Left lung (tissue), 10 donors: ENCODE results near the gene ULK4. TPM values are rescaled to one million over a fixed set of nuclear protein-coding genes. Genes with fewer than 3 reads are reported as not detected.
"Not testable (repeated sequence)": the region's sequence is repeated elsewhere in the genome, so short reads cannot be mapped to it uniquely, and the experiment has no call there.

Source experiments
- ATAC-seq: fragments of 200-7000 bp; cut with Tn5 transposase; one replicate; pipeline ENCODE4 v1.9.1; 2020; ENCODE audit warnings: moderate library complexity
- DNase-seq, 4 donors: peaks; one replicate each; pipeline ENCODE4 v3.0.0-alpha.2; 2013 to 2020
- H3K27ac ChIP-seq, 2 donors: fragments of 200-600 bp; sonication (generic) in 1 of 2; one replicate each; pipeline versions ENCODE4 v1.5.0 to v1.8.0; 2020 to 2021
- H3K27me3 ChIP-seq, 2 donors: fragments of 200-600 bp; sonication (generic) in 1 of 2; one replicate each; pipeline versions ENCODE4 v1.5.0 to v1.8.0; 2020 to 2021
- H3K36me3 ChIP-seq, 2 donors: fragments of 200-600 bp; sonication (generic) in 1 of 2; one replicate each; pipeline versions ENCODE4 v1.5.0 to v1.8.0; 2020 to 2021
- H3K4me1 ChIP-seq, 2 donors: fragments of 200-600 bp; one replicate each; pipeline ENCODE4 v1.8.0; 2021
- H3K4me3 ChIP-seq, 2 donors: fragments of 200-600 bp; sonication (generic) in 1 of 2; one replicate each; pipeline versions ENCODE4 v1.5.0 to v1.8.0; 2020 to 2021; ENCODE audit warnings: mild to moderate bottlenecking in 1 of 2
- H3K9me3 ChIP-seq, 2 donors: fragments of 200-600 bp; sonication (generic) in 1 of 2; one replicate each; pipeline versions ENCODE4 v1.5.0 to v1.8.0; 2020 to 2021
- CTCF ChIP-seq, 2 donors: fragments of 200-600 bp; sonication (generic) in 1 of 2; IDR thresholded peaks; one replicate each; pipeline versions ENCODE4 v1.5.0 to v1.8.0; 2021; ENCODE audit warnings: antibody characterized with exemption in 2 of 2
- intact Hi-C, 2 donors: fragments of 100-400 bp; cut with DNase I; formaldehyde crosslinking; loops; one replicate each; pipeline versions ENCODE4 v1.11.2 to v1.14.2; 2022
- polyA plus RNA-seq, 6 donors: library from polyadenylated mRNA; unstranded; fragments of 120-200 nt; gene quantifications; one replicate each; pipeline ENCODE4 v1.2.1, GENCODE V29; 2013; ENCODE audit not compliant: insufficient read length in 6 of 6
- total RNA-seq, 2 donors: library from RNA; stranded (reverse); fragmentation: NEBNext Ultra II Directional; extraction: Animal tissue kit (Norgen Biotek cat#: 25700); gene quantifications; one replicate each; pipeline ENCODE4 v1.2.1, GENCODE V29; 2021
- donor health status: DM: no; HTN: yes; CAD: no.
- donor health status: DM: no; HTN: no; CAD: no.

ULK4 gene
- total and polyA plus RNA-seq, 8 donors: 3.9 to 12.1 (median 5.6) TPM

GRCh38 chr3:41874022-41874421 is 87.9 kb downstream of the ULK4 start:
- H3K36me3 ChIP-seq: no peaks in the 10 kb centered on the region
- H3K9me3 ChIP-seq: no peaks in the 10 kb centered on the region
- DNase-seq (no peak), ATAC-seq (no peak)
- no peak for TF ChIP-seq CTCF (IDR thresholded peaks at IDR 0.05)
- H3K4me3 ChIP-seq: no peak overlapping the region
- intact Hi-C loops: no loop called here
- no peaks in the 10 kb centered on the region for H3K27me3 ChIP-seq
- H3K27ac ChIP-seq: no peak overlapping the region
- H3K4me1 ChIP-seq: no peaks in the 10 kb centered on the region

- ATAC-seq (no peak), DNase-seq (no peak)
- Histone ChIP-seq H3K9me3 (no peaks in the 10 kb centered on the region), H3K36me3 (no peaks in the 10 kb centered on the region), H3K27ac (no peak overlapping the region), H3K4me1 (no peaks in the 10 kb centered on the region), H3K4me3 (no peak overlapping the region), H3K27me3 (no peaks in the 10 kb centered on the region)
- intact Hi-C loops: no loop called here
- no peak for TF ChIP-seq CTCF (IDR thresholded peaks at IDR 0.05)
These were observed 89.7 kb downstream of the ULK4 start for GRCh38 chr3:41872157-41872556.

- DNase-seq (no peak), ATAC-seq (no peak)
- Histone ChIP-seq H3K4me3 (no peak overlapping the region), H3K4me1 (no peaks in the 10 kb centered on the region), H3K36me3 (no peaks in the 10 kb centered on the region), H3K27me3 (no peaks in the 10 kb centered on the region), H3K9me3 (no peaks in the 10 kb centered on the region), H3K27ac (no peak overlapping the region)
- TF ChIP-seq CTCF (IDR thresholded peaks at IDR 0.05): no peak
- intact Hi-C loops: no loop called here
These were observed 94.4 kb downstream of the ULK4 start for GRCh38 chr3:41867533-41867932.

GRCh38 chr3:41866298-41866697 is 95.6 kb downstream of the ULK4 start:
- Histone ChIP-seq H3K27me3 (no peaks in the 10 kb centered on the region), H3K36me3 (no peaks in the 10 kb centered on the region), H3K27ac (no peak overlapping the region), H3K4me3 (no peak overlapping the region), H3K4me1 (no peaks in the 10 kb centered on the region), H3K9me3 (no peaks in the 10 kb centered on the region)
- no peak for ATAC-seq
- TF ChIP-seq CTCF (IDR thresholded peaks at IDR 0.05): no peak
- DNase-seq: no peak
- intact Hi-C loops: no loop called here

GRCh38 chr3:41863024-41863423 is 98.9 kb downstream of the ULK4 start:
- no peaks in the 10 kb centered on the region for H3K4me1 ChIP-seq
- H3K4me3 ChIP-seq: no peak overlapping the region
- TF ChIP-seq CTCF (IDR thresholded peaks at IDR 0.05): no peak
- ATAC-seq: no peak
- no peaks in the 10 kb centered on the region for H3K27me3 ChIP-seq
- H3K9me3 ChIP-seq: peaks cover 0 to 2% of the 10 kb centered on the region in 2 donors
- intact Hi-C loops: no loop called here
- H3K36me3 ChIP-seq: no peaks in the 10 kb centered on the region
- no peak overlapping the region for H3K27ac ChIP-seq
- DNase-seq: no peak

GRCh38 chr3:41860489-41860888 is 101.4 kb downstream of the ULK4 start:
- ATAC-seq, DNase-seq, H3K27me3 ChIP-seq, H3K36me3 ChIP-seq, H3K9me3 ChIP-seq, H3K4me1 ChIP-seq, H3K27ac ChIP-seq, H3K4me3 ChIP-seq, intact Hi-C loops: not testable (repeated sequence)
